GM18508 (cell line): ENCODE measurements around the gene ZWILCH.

ENCODE experiments used
- ATAC-seq: cut with Tn5 transposase; IDR thresholded peaks from one replicate; pipeline ENCODE4 v1.9.1; 2021; ENCODE audit warnings: moderate number of reproducible peaks; ENCODE audit not compliant: insufficient read depth, unreplicated experiment

The ZWILCH gene

GRCh38 chr15:66523926-66524325, 18.8 kb downstream of the ZWILCH start:
- ATAC-seq = no peak

GRCh38 chr15:66524838-66525237, 19.7 kb downstream of the ZWILCH start:
- ATAC-seq = no peak

- no peak for ATAC-seq
These were observed 29.9 kb downstream of the ZWILCH start for GRCh38 chr15:66535056-66535455.

- ATAC-seq = no peak
These were observed 37.8 kb downstream of the ZWILCH start for GRCh38 chr15:66542896-66543295.

- no peak for ATAC-seq
These were observed 40.1 kb downstream of the ZWILCH start for GRCh38 chr15:66545255-66545654.

GRCh38 chr15:66555685-66556084, 50.6 kb downstream of the ZWILCH start:
- no peak for ATAC-seq

GRCh38 chr15:66558271-66558670, 53.1 kb downstream of the ZWILCH start:
- no peak for ATAC-seq

- no peak for ATAC-seq
These were observed 55.9 kb downstream of the ZWILCH start for GRCh38 chr15:66560856-66561525.

GRCh38 chr15:66563126-66563525, 58.0 kb downstream of the ZWILCH start:
- no peak for ATAC-seq

- no peak for ATAC-seq
These were observed 58.5 kb downstream of the ZWILCH start for GRCh38 chr15:66563566-66564110.

- no peak for ATAC-seq
These were observed 59.3 kb downstream of the ZWILCH start for GRCh38 chr15:66564136-66565041.

GRCh38 chr15:66565141-66565641, 60.1 kb downstream of the ZWILCH start:
- ATAC-seq = no peak

- ATAC-seq = no peak
These were observed 60.6 kb downstream of the ZWILCH start, which contains the start of gene LCTL for GRCh38 chr15:66565741-66566144. Gene LCTL (minus strand): TSS chr15:66565998. CDS start chr15:66565365, 633 bp downstream.

GRCh38 chr15:66566963-66567531, 61.9 kb downstream of the ZWILCH start:
- ATAC-seq = no peak

- ATAC-seq = no peak
These were observed 62.8 kb downstream of the ZWILCH start for GRCh38 chr15:66567897-66568296.

GRCh38 chr15:66569461-66570137, 64.5 kb downstream of the ZWILCH start:
- no peak for ATAC-seq

GRCh38 chr15:66570327-66570726, 65.2 kb downstream of the ZWILCH start:
- no peak for ATAC-seq

GRCh38 chr15:66570842-66571478, 65.8 kb downstream of the ZWILCH start:
- ATAC-seq = no peak

GRCh38 chr15:66572146-66572545, 67.0 kb downstream of the ZWILCH start:
- no peak for ATAC-seq

GRCh38 chr15:66573348-66573718, 68.2 kb downstream of the ZWILCH start:
- ATAC-seq = no peak
